HG02571 (cell line): ENCODE data around the gene TMED10.
"Not testable (repeated sequence)": the region's sequence is repeated elsewhere in the genome, so short reads cannot be mapped to it uniquely, and the experiment has no call there.

ENCODE experiments used
- ATAC-seq: cut with Tn5 transposase; IDR thresholded peaks from one replicate; pipeline ENCODE4 v1.9.1; 2021; ENCODE audit warnings: mild to moderate bottlenecking, moderate library complexity; ENCODE audit not compliant: unreplicated experiment

Gene TMED10

GRCh38 chr14:75196064-75196463 lies 19.7 kb upstream of the TMED10 start:
- no peak for ATAC-seq

GRCh38 chr14:75191100-75191499 lies 14.7 kb upstream of the TMED10 start:
- no peak for ATAC-seq

DNA sequence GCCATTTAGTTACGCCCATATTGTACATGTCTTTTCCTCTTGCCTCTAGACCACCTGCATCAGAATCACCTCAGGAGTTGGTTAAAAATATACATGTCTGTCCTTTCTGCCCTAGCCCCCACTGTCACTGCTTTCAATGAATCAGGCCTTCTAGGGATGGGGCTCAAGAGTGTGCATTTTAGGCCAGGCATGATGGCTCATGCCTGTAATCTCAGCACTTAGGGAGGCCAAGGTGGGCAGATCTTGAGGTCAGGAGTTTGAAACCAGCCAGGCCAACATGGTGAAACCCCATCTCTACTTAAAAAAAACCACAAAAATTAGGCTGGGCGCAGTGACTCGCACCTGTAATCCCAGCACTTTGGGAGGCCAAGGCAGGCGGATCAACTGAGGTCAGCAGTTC lies 13.6 kb upstream of the TMED10 start:
- no peak for ATAC-seq

DNA sequence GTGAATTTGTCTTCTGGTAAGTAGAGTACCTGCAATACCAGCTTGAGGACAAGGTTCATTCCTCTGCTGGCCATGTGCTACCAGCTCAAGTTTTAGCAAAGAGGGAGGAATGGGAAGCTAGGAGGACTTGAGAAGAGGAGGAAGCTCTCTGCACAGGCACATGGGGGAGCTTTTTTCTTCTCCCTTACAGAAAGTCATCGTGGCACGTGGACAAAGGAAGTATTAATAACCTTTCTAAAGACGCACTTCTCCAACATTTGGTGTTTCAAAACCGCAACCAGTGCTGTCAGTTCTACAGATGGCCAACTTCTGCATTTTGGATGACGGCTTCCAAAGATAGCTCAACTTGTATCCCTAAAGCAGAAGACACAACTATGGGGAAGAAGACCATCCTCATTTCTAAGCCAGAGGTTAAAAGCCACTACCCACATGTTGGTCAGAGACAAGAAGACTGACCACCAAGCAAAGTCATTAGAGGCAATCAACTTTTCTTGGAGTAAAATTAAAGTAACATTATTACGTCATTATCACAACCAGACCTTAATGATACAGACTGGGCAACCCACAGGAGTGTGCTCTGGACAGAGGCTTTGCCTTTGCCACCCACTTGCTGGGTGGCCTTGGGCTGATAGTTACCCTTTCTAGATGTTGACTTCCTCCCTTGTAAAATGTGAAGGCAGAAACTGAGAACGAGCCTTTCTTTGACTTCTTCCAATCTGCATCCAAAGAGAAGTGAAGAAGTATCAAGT lies 12.3 kb upstream of the TMED10 start:
- ATAC-seq = no peak

- no peak for ATAC-seq
Measured at GRCh38 chr14:75188086-75188485, 11.7 kb upstream of the TMED10 start.

- no peak for ATAC-seq
Measured at GRCh38 chr14:75186953-75187352, 10.5 kb upstream of the TMED10 start.

- no peak for ATAC-seq
Measured at GRCh38 chr14:75185251-75186040, 9.0 kb upstream of the TMED10 start.

- ATAC-seq = no peak
Measured at GRCh38 chr14:75184492-75184891, 8.1 kb upstream of the TMED10 start.

DNA sequence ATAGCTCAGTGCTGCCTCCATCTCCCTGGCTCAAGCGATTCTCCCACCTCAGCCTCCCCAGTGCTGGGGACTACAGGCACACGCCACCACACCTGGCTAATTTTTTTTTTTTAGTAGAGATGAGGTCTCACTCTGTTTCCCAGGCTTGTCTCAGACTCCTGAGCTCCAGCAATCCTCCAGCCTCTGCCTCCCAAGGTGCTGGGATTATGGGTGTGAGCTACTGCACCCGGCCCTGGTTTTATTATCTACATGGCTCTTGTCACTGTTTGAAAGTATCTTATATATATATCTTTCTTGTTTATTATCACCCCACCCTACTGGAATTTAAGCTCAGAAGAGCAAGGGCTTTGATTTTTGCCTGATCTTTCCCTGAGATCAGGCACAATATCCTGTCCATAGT lies 7.6 kb upstream of the TMED10 start:
- no peak for ATAC-seq

GRCh38 chr14:75183225-75183624 lies 6.8 kb upstream of the TMED10 start:
- no peak for ATAC-seq

DNA sequence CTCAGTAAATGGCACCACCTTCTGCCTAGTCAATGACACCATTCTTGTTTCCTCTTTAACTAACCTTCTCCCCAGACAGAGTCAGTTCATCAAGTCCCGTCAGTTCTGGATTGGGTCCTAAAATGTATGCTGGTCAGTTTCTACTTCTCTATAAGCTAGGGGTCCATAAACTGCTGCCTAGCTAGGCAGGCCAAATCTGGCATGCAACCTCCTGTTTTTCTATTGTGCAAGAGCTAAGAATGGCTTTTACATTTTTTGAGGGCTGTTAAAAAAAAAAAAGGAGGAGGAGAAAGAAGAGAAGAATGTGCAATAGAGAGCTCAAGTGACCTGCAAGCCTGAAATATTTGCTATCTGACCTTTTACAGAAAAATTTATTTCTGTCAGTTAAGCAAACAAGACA lies 6.4 kb upstream of the TMED10 start:
- no peak for ATAC-seq

DNA sequence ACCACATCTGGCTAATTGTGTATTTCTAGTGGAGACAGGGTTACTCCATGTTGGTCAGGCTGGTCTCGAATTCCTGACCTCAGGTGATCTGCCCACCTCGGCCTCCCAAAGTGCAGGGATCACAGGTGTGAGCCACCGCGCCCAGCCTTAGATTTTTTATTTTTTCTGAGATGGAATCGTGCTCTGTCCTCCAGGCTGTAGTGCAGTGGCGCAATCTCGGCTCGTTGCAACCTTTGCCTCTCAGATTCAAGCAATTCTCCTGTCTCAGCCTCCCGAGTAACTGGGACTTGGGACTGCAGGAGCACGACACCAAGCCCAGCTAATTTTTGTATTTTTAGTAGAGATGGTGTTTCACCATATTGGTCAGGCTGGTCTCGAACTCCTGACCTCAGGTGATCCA lies 5.8 kb upstream of the TMED10 start:
- not testable (repeated sequence) for ATAC-seq

- no peak for ATAC-seq
Measured at GRCh38 chr14:75181293-75182062, 5.1 kb upstream of the TMED10 start.

- ATAC-seq = no peak
Measured at GRCh38 chr14:75175677-75176141, 703 bp downstream of the TMED10 start.

DNA sequence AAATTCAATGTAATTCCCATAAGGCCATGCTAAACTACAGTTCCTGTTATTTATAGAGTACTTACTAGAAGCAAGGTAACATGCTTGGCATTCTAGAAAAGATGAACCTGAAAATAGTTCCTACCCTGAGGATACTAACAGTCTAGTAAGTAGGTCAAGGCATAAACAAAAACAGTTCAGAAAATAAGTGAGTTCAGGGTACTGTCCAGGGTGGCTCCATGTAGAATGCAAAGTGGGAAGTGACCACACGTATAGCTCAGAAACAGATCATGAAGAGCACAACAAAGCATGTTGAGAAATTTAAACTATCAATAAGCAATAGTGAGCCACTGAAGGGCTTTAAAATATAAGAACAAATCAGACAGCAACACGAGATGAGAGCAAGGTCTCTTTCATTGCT lies 2.3 kb downstream of the TMED10 start:
- ATAC-seq = no peak

DNA sequence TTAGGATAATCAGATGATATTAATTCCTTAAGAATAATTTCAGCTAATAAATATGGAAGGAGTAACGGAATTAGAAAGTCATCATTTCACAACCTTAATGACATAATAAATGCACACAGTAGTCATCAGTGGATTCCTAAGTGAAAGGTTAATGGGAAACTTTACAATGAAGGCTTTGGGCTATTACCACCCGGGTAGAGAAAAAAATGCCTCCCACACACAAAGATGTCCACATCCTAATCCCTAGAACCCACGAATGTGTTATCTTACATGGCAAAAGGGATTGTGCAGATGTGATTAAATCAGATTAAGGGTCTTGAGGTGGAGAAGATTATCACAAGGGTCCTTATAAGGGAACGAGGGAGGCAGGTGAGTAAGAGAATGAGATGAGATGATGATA lies 5.6 kb downstream of the TMED10 start:
- no peak for ATAC-seq

GRCh38 chr14:75168586-75169335 lies 7.7 kb downstream of the TMED10 start:
- ATAC-seq = no peak

- no peak for ATAC-seq
Measured at GRCh38 chr14:75167325-75167724, 9.1 kb downstream of the TMED10 start.

GRCh38 chr14:75165586-75166391 lies 10.6 kb downstream of the TMED10 start:
- ATAC-seq = no peak

- no peak for ATAC-seq
Measured at GRCh38 chr14:75164809-75165208, 11.6 kb downstream of the TMED10 start.
